Hepatocyte (in vitro differentiated cells): Measurements from ENCODE around the gene IPP. TPM values are rescaled to one million over a fixed set of nuclear protein-coding genes. Genes with fewer than 3 reads are reported as not detected.

Experiments
- DNase-seq: peaks from one replicate; pipeline ENCODE4 v3.0.0-alpha.2; 2016; ENCODE audit warnings: low spot score
- H2AFZ ChIP-seq: fragments of 200-600 bp; sonication (generic); 2 replicates; pipeline ENCODE4 v1.6.0; 2016; ENCODE audit warnings: antibody characterized with exemption, mild to moderate bottlenecking
- H3K27ac ChIP-seq: fragments of 200-600 bp; sonication (generic); 2 replicates; pipeline ENCODE4 v1.5.1; 2016; ENCODE audit warnings: mild to moderate bottlenecking
- H3K27me3 ChIP-seq: fragments of 200-600 bp; sonication (generic); 2 replicates; pipeline ENCODE4 v1.6.1; 2016
- H3K36me3 ChIP-seq: fragments of 200-600 bp; sonication (generic); replicated peaks from 2 replicates; pipeline ENCODE4 v1.5.1; 2016; ENCODE audit warnings: low read depth; ENCODE audit not compliant: insufficient read depth
- H3K4me1 ChIP-seq: fragments of 200-600 bp; sonication (generic); 2 replicates; pipeline ENCODE4 v1.5.1; 2016; ENCODE audit warnings: mild to moderate bottlenecking, moderate library complexity; ENCODE audit not compliant: insufficient read depth
- H3K4me2 ChIP-seq: fragments of 200-600 bp; sonication (generic); 2 replicates; pipeline ENCODE4 v1.6.0; 2016
- H3K4me3 ChIP-seq: fragments of 200-600 bp; sonication (generic); 2 replicates; pipeline ENCODE4 v1.5.1; 2016; ENCODE audit warnings: mild to moderate bottlenecking
- H3K79me2 ChIP-seq: fragments of 200-600 bp; sonication (generic); 2 replicates; pipeline ENCODE4 v1.6.0; 2017; ENCODE audit warnings: mild to moderate bottlenecking
- H3K9me2 ChIP-seq: fragments of 200-600 bp; sonication (generic); replicated peaks from 2 replicates; pipeline ENCODE4 v1.6.0; 2017; ENCODE audit warnings: mild to moderate bottlenecking; ENCODE audit not compliant: insufficient read depth
- H3K9me3 ChIP-seq: fragments of 200-600 bp; sonication (generic); 2 replicates; pipeline ENCODE4 v1.5.1; 2016; ENCODE audit warnings: low read depth, mild to moderate bottlenecking
- H4K20me1 ChIP-seq: fragments of 200-600 bp; sonication (generic); 2 replicates; pipeline ENCODE4 v1.6.0; 2016; ENCODE audit warnings: mild to moderate bottlenecking; ENCODE audit not compliant: insufficient read depth, poor library complexity, severe bottlenecking
- EZH2 ChIP-seq: fragments of 200-600 bp; sonication (generic); IDR thresholded peaks from 2 replicates; pipeline ENCODE4 v1.6.1; 2016; ENCODE audit warnings: antibody characterized with exemption, mild to moderate bottlenecking, borderline replicate concordance
- EZH2phosphoT487 ChIP-seq: fragments of 200-600 bp; sonication (generic); IDR thresholded peaks from one replicate; pipeline ENCODE4 v1.6.1; 2018; ENCODE audit warnings: antibody characterized with exemption, mild to moderate bottlenecking, low read depth, moderate library complexity; ENCODE audit not compliant: unreplicated experiment, severe bottlenecking
- WGBS: methylation state at CpG from one replicate; pipeline ENCODE4 v1.1.6; 2016; ENCODE audit warnings: low lambda C conversion rate; ENCODE audit errors: missing lambda C conversion rate; 5-methylcytosine and 5-hydroxymethylcytosine counted together
- polyA plus RNA-seq: library from polyadenylated mRNA; unstranded; fragments of >200 nt; fragmentation: Nextera tagmentation; extraction: Ambion mirVana; gene quantifications from 2 replicates; pipeline ENCODE4 v1.2.1, GENCODE V29; 2016
- total RNA-seq: library from RNA; depleted of rRNA; stranded (reverse); fragments of >200 nt; gene quantifications from 2 replicates; pipeline ENCODE4 v1.2.3, GENCODE V29; 2014
- TF ChIP-seq, protein P1 (sequence below): fragments of 200-600 bp; sonication (generic); IDR thresholded peaks from 2 replicates; pipeline ENCODE4 v1.5.1; 2016; ENCODE audit warnings: antibody characterized with exemption, mild to moderate bottlenecking; ENCODE audit not compliant: poor library complexity

IPP gene
- total and polyA plus RNA-seq, 2 experiments from 2014 or later: 10.0 to 15.3 TPM

DNA sequence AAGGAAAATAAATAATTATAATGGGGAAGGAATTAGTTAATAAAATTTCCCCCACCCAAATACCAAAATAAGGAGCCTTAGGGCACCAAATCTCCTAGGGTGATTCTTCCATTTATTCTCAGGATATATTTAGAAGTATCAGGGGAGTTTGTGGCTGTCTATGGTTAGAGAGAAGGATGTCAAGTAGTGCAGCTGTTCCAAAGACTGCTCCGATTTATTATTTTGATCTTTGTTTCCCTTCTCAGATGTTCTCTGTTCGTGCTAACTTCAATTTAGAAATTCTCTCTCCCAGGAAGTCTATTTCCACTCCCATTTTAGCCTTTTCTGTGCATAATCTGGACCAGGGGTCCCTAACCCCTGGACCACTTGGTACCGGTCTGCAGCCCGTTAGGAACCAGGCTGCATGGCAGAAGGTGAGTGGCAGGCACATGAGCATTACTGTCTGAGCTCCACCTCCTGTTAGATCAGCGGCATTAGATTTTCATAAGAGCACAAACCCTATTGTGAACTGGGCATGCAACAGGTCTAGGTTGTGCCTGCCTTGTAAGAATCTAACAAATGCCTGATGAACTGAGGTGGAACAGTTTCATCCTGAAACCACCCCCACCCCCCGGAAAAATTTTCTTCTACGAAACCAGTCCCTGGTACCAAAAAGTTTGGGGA is 43.6 kb upstream of the IPP start:
- no peaks in the 10 kb centered on the region for H3K9me2 ChIP-seq
- no peak overlapping the region for H3K4me2 ChIP-seq
- H3K27me3 ChIP-seq: no peaks in the 10 kb centered on the region
- H3K79me2 ChIP-seq: no peaks in the 10 kb centered on the region
- no peak for TF ChIP-seq EZH2
- TF ChIP-seq, protein P1, sequence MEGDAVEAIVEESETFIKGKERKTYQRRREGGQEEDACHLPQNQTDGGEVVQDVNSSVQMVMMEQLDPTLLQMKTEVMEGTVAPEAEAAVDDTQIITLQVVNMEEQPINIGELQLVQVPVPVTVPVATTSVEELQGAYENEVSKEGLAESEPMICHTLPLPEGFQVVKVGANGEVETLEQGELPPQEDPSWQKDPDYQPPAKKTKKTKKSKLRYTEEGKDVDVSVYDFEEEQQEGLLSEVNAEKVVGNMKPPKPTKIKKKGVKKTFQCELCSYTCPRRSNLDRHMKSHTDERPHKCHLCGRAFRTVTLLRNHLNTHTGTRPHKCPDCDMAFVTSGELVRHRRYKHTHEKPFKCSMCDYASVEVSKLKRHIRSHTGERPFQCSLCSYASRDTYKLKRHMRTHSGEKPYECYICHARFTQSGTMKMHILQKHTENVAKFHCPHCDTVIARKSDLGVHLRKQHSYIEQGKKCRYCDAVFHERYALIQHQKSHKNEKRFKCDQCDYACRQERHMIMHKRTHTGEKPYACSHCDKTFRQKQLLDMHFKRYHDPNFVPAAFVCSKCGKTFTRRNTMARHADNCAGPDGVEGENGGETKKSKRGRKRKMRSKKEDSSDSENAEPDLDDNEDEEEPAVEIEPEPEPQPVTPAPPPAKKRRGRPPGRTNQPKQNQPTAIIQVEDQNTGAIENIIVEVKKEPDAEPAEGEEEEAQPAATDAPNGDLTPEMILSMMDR: no peak
- no peak for TF ChIP-seq EZH2phosphoT487
- 81% methylated on average over 7 of the region's 7 CpGs for WGBS
- no peaks in the 10 kb centered on the region for H3K36me3 ChIP-seq
- no peaks in the 10 kb centered on the region for H4K20me1 ChIP-seq
- no peaks in the 10 kb centered on the region for H3K9me3 ChIP-seq
- H2AFZ ChIP-seq: no peak overlapping the region
- no peak for DNase-seq
- no peaks in the 10 kb centered on the region for H3K4me1 ChIP-seq
- H3K27ac ChIP-seq: no peak overlapping the region
- no peak overlapping the region for H3K4me3 ChIP-seq

GRCh38 chr1:45792744-45793143 is 42.3 kb upstream of the IPP start:
- H3K4me3 ChIP-seq: no peak overlapping the region
- no peaks in the 10 kb centered on the region for H4K20me1 ChIP-seq
- no peaks in the 10 kb centered on the region for H3K27me3 ChIP-seq
- H3K9me3 ChIP-seq: no peaks in the 10 kb centered on the region
- no peak overlapping the region for H3K27ac ChIP-seq
- DNase-seq: no peak
- H2AFZ ChIP-seq: no peak overlapping the region
- H3K79me2 ChIP-seq: no peaks in the 10 kb centered on the region
- 90% methylated on average over 4 of the region's 4 CpGs for WGBS
- H3K4me2 ChIP-seq: no peak overlapping the region
- no peaks in the 10 kb centered on the region for H3K36me3 ChIP-seq
- H3K4me1 ChIP-seq: no peaks in the 10 kb centered on the region
- TF ChIP-seq, protein P1: no peak
- no peak for TF ChIP-seq EZH2
- TF ChIP-seq EZH2phosphoT487: no peak
- no peaks in the 10 kb centered on the region for H3K9me2 ChIP-seq

DNA sequence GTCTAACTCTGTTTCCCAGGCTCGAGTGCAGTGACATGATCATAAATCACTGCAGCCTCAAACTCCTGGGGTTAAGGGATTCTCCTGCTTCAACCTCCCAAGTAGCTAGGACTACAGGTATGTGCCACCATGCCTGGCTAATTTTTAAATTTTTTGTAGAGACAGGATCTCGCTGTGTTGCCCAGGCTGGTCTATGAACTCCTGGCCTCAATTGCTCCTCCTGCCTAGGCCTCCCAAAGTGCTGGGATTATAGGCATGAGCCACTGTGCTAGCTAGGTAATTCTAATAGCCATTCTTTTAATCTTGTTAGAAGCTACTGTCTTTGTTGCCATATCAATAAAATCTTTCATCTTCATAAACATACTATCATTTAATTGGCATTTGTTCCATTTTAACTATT is 39.1 kb upstream of the IPP start:
- H4K20me1 ChIP-seq: no peaks in the 10 kb centered on the region

More for the DNA sequence above, 39.1 kb upstream of the IPP start:
- DNase-seq: no peak
- no peak overlapping the region for H3K4me2 ChIP-seq
- TF ChIP-seq, protein P1: no peak
- TF ChIP-seq EZH2 (no peak), EZH2phosphoT487 (no peak)
- H2AFZ ChIP-seq: no peak overlapping the region
- H3K36me3 ChIP-seq: no peaks in the 10 kb centered on the region
- H3K4me1 ChIP-seq: no peaks in the 10 kb centered on the region
- WGBS: 76% methylated on average over 2 of the region's 2 CpGs
- no peak overlapping the region for H3K27ac ChIP-seq
- no peaks in the 10 kb centered on the region for H3K9me3 ChIP-seq
- H3K4me3 ChIP-seq: no peak overlapping the region
- no peaks in the 10 kb centered on the region for H3K79me2 ChIP-seq
- no peaks in the 10 kb centered on the region for H3K27me3 ChIP-seq
- no peaks in the 10 kb centered on the region for H3K9me2 ChIP-seq
